Cerebellar cortex (tissue), 1 donor: ENCODE data around the gene C4orf54.

Source experiments
- DNase-seq: peaks from one replicate; pipeline ENCODE4 v3.0.0-alpha.2; 2015; ENCODE audit warnings: low spot score

C4orf54 gene

DNA sequence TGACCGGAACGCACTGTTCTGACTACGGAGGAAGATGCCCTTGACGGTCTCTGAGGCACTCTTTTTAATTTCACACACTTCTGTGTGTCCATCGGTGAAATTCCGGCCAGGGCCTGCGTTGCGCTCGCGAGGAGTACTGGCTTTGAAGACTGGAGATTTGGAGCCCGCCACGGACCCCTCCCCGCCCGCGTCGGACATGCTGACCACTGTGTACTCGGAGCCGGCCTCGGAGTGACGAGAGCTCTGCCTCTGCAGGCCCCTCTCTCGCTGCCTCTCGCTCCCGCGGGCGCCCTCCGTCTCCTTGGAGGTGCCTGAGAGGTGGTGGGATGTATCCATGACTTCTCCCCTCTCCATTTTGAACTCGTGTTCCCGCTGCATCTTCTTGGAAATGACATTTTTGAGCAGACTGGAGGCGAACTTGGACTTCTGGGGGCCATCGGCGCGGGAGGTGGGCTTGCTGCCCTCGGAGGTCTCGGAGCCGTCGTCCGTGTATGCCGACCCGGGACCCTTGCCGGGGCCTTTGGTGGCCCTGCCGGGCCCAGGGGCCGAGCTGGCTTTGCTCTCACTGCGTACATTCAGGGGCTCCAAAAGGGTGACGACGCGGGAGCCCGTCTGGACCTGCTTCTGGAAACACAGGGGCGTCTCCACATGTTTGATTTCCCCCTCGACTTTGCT lies 5.7 kb downstream of the C4orf54 start:
- DNase-seq, result no peak

DNA sequence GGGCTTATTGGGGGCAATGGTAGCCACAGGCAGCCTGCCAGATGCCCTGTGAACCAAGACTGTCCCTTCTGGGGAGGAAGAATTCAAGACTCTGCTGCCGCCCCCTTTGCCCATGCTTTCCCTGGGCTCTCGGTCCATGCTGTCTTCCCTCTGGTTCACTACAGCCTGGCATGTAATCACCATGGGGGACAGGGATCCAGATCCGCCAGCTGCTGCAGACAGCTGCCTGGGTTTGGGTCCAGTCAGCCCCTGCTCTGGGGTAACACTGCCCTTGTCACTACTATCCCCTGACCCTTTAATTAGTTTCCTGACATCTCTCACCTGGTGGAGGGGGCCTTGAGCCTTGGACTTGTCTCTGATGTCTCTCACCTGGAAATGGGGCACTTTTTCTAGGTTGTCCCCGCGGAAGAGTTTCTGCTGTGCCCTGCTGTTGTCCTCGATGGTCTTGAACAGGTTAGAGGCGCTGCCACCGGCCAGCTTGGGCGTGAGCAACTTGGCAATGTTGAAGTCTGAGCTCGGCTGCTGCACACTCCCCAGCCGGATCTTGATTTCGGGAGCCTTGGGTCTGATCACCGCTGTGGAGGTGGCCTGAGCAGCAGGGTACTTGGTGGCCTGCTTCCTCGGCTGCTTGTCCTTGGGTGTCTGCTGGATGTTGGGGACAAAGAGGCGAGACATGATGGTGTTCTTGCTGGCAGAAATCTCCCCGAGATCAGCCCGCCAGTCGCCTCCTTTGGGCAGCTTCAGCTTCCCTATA lies 6.4 kb downstream of the C4orf54 start:
- no peak for DNase-seq

DNA sequence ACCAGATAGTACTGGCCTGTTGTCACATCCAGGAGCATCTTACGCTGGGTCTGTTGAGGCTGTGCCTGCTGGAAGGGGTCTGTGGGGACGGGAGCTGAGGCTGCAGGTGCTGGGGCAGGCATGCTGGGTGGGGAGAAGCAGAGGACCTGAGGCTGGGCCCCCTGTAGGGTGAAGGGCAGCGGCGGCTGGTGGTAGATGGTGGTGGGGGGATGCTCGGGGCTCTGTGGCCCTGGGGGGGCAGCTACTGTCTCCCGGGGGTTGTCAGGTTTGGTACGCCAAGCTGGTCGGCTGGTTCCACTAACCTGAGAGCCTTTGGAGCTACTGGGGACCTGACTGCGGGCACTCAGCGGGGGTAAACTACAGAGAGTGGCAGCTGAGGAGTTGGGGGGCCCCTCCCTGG lies 7.8 kb downstream of the C4orf54 start:
- no peak for DNase-seq

DNA sequence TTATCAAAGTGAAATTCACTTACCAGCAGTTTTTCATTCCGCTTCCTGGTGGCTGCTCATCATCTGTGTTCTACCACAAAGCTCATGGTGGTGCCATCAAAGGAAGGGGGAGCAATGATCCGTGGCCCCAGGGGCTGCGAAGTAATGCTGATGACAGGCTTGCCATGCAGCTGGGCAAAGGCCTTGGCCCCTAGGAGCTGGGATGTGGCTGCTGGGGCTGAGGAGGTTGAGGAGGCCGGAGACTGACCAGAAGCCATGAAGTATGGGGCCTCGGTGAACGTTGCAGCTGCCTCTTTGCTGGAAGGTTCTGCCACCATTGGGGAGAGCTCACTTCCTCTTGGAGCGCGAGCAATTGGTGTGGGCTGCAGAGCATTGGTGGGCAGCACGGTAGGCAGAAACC lies 8.4 kb downstream of the C4orf54 start:
- no peak for DNase-seq

DNA sequence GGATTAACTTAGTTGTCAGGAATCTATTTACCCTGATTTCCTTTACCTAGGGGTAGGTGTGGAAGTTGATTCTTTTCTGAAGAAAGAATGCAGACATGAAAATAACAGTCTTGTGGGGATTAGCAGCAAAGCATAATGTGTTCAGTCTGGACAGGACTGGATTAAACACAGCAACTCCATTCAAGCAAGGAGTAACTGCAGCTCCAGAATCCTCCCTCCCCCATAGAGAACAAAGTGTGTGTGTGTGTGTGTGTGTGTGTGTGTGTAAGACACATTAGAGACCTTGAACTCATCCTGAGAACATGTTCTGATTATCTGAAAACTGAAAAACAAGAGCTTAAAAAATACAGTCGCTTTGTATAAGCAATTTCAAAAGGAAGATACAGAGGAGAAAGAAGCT lies 9.3 kb downstream of the C4orf54 start:
- DNase-seq, result no peak

DNA sequence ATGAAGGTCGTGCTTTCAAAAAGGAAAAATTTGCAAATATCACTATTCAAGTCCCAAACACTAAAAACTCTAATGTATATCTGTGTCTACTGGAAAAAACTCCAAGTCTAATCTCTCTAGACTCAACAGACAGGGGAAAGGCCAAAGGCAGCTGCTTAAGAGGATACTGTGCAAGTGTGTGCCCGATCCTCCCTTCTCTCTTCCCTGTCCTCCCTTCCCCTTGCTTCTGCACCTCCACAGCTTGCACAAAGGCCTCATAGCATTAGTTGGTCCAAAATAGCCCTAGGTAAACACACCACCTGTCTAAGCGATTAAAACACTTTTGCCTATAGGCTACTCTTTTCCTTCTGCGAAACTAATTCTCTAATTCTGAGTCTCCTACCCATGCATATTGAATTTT lies 10.6 kb downstream of the C4orf54 start:
- DNase-seq, result no peak

GRCh38 chr4:99645638-99646037 lies 12.0 kb downstream of the C4orf54 start:
- no peak for DNase-seq

- no peak for DNase-seq
Observed at GRCh38 chr4:99645036-99645435, 12.6 kb downstream of the C4orf54 start.

DNA sequence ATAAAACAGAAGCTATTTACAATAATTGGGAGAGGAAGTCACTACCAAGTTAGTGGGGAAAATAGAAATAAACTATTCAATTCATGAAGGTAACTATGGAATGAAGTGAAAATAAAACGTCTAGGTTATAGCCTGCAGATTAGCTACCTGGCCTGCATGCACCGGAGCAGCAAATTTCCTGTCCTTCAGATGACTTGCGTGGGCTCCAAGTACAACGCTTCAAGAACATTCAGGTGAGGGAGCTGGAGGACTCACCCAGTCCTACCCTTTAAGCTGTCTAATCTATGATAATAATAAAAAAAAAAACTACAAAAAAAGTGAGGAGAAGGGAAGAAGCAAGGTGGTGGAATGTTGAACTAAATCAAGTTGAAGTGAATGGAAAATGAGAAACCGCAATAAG lies 13.2 kb downstream of the C4orf54 start:
- DNase-seq, result no peak

- DNase-seq, result peak; percentile 1
Observed at GRCh38 chr4:99642725-99643489, 14.7 kb downstream of the C4orf54 start.

DNA sequence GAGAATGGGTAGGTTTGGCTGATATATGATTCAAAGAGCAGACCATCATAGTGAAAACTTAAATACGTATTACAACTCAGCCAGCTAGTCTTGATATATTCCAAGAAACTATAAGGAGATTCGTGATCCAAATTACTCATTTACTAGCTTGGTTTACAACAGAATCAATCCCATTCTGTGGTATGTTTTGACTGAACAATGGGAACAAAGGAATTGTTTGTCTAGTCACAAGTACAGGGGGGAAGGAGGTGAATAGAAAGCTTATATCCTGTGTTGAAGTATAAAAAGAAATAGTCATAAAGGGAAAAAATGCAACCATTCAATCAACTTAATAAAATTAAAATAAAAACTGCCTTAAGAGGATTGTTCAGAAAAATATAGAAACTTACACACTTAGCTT lies 17.0 kb downstream of the C4orf54 start:
- no peak for DNase-seq

- DNase-seq, result no peak
Observed at GRCh38 chr4:99637174-99637573, 20.5 kb downstream of the C4orf54 start.

DNA sequence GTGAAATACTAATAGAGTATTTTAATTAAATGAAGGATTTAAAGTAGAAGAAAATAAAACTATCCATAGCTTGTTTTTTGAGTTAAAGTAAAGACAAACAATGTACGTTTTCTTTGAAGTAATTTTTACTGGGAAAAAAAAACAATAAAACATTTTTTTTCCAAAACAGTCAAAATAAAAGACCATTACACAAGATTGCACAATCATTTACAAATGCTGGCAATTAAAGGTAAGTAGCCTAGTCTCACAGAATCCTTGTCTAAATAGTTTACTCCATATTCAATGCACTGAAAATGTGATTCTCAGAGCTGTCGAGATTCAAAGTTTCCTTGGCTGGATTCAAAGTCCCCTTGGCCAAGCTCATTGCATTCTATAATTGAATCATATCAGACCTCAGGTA lies 21.2 kb downstream of the C4orf54 start:
- DNase-seq, result no peak

- no peak for DNase-seq
Observed at GRCh38 chr4:99635601-99636000, 22.0 kb downstream of the C4orf54 start.

GRCh38 chr4:99634742-99635360 lies 22.8 kb downstream of the C4orf54 start:
- no peak for DNase-seq

DNA sequence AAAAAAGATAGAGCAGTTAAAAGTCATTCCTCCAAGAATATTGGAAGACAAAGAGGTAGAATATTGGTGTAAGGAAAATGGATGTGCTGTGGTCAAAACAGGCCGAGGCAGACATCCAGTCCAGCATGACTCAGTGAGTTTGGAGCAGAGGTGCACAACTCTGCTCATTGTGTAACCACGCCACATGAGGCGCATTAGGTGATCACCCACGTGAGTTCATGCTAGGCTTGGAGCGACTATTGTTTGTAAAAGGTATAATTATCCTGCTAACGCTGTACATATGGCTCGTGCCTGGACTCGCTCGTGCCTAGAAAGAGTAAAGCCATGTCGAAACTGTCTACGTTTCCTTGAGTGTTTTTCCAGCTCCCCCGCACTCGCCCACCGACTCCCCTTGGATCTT lies 23.9 kb downstream of the C4orf54 start:
- DNase-seq, result no peak

DNA sequence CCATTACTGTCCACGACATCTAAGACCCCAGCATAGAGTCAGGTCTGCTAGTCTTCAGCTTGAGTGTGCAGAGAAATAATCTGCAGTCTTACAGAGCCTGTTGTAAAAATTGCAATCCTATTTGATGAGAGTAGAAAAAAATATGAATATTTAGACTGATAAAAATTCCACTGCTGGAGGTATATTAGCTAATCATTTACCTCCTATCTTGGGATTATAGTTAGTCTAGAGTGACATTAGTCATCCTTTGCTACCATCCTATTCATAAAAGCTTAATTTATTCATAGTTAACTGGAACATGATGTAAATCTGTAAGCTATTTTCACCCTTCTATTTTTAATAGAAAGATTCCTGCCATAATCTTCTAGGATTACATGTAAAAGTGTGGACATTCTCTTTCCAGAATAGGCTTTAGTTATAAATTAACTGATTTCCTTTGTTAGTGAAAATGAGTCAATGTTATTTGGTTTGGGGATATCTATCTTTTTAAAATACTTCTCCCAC lies 26.7 kb downstream of the C4orf54 start:
- no peak for DNase-seq

- DNase-seq, result no peak
Observed at GRCh38 chr4:99629962-99630554, 27.6 kb downstream of the C4orf54 start.

DNA sequence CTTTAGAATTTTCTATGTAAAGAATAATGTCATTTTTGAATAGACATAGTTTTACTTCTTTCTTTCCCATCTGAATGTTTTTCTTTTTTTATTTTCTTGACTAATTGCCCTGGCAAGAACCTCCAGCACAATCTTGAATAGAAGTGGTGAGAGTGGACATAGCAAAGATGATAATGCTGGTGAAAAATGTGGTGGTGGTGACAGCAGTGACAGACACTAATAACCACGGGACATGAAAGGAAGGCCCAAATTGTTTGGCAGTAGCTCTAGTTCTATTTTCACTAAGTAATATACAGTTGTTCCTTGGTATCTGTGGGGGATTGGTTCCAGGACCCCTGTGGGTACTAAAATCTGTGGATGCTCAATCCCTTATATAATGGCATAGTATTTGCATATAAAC lies 29.6 kb downstream of the C4orf54 start:
- DNase-seq, result no peak

- no peak for DNase-seq
Observed at GRCh38 chr4:99625369-99625768, 32.3 kb downstream of the C4orf54 start.

DNA sequence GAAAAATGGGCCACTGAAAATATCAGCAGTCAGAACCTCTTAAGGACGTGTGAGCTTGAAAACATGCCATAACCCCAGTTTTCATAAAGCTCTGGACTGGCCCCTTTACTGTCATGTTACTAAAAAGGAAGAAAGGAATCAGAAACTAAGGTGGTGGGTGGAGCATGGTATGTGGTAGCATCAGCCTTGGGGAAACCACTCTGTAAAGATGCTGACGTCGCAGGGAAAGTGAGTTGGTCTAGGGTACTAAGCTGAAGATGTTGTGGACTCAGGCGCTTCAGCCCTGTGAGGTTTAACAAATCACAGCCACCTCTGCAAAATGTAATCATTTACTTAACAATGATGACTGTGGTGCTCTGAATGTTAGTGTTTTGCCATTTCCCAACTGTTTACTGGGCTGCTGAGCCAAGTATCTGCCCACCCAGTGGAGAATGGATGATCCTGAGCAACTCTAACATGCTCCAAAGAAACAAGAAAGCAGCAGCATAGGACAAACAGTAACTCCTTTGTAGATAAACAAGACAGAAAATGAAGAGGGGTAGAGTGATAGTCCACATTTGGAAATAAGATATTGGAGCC lies 33.4 kb downstream of the C4orf54 start:
- DNase-seq, result no peak

GRCh38 chr4:99622341-99622740 lies 35.3 kb downstream of the C4orf54 start:
- no peak for DNase-seq
